GM23338 (cell line): ENCODE measurements around the gene GRM6. TPM values are rescaled to one million over a fixed set of nuclear protein-coding genes. Genes with fewer than 3 reads are reported as not detected.

ENCODE experiments used
- ATAC-seq: fragments of 200-7000 bp; cut with Tn5 transposase; 3 replicates; pipeline ENCODE4 v1.9.1; 2020
- DNase-seq: peaks from one replicate; pipeline ENCODE4 v3.0.0-alpha.2; 2015; ENCODE audit warnings: low spot score
- H2AFZ ChIP-seq: fragments of 200-600 bp; sonication (generic); 2 replicates; pipeline ENCODE4 v1.8.0; 2016; ENCODE audit warnings: antibody characterized with exemption, mild to moderate bottlenecking, moderate library complexity
- H3F3A ChIP-seq: fragments of 200-600 bp; sonication (generic); replicated peaks from 2 replicates; pipeline ENCODE4 v1.8.0; 2017; ENCODE audit warnings: antibody characterized with exemption, mixed run types, low read depth
- H3K27ac ChIP-seq: fragments of 200-600 bp; sonication (generic); 2 replicates; pipeline ENCODE4 v1.6.1; 2016; ENCODE audit warnings: low read depth
- H3K27me3 ChIP-seq: fragments of 200-600 bp; sonication (generic); 2 replicates; pipeline ENCODE4 v1.8.0; 2016; ENCODE audit warnings: mild to moderate bottlenecking, mixed run types, moderate library complexity; ENCODE audit not compliant: insufficient read depth
- H3K36me3 ChIP-seq: fragments of 200-600 bp; sonication (generic); 2 replicates; pipeline ENCODE4 v1.8.0; 2016; ENCODE audit warnings: mild to moderate bottlenecking; ENCODE audit not compliant: insufficient read depth
- H3K4me1 ChIP-seq: fragments of 200-600 bp; sonication (generic); 2 replicates; pipeline ENCODE4 v1.8.0; 2016; ENCODE audit warnings: mild to moderate bottlenecking, moderate library complexity; ENCODE audit not compliant: insufficient read depth
- H3K4me2 ChIP-seq: fragments of 200-600 bp; sonication (generic); 2 replicates; pipeline ENCODE4 v1.7.1; 2017; ENCODE audit warnings: mixed run types
- H3K4me3 ChIP-seq: fragments of 200-600 bp; sonication (generic); 2 replicates; pipeline ENCODE4 v1.6.1; 2016; ENCODE audit warnings: mixed run types
- H3K79me2 ChIP-seq: fragments of 200-600 bp; sonication (generic); replicated peaks from 2 replicates; pipeline ENCODE4 v1.8.0; 2017; ENCODE audit warnings: mild to moderate bottlenecking; ENCODE audit not compliant: insufficient read depth
- H3K9me2 ChIP-seq: fragments of 200-600 bp; sonication (generic); 2 replicates; pipeline ENCODE4 v1.8.0; 2017; ENCODE audit not compliant: insufficient read depth
- H4K20me1 ChIP-seq: fragments of 200-600 bp; sonication (generic); replicated peaks from 2 replicates; pipeline ENCODE4 v1.8.0; 2017; ENCODE audit warnings: mild to moderate bottlenecking; ENCODE audit not compliant: insufficient read depth
- H3K27ac Mint-ChIP-seq: 2 replicates; pipeline ENCODE4 v1.8.0; 2020; ENCODE audit warnings: inconsistent platforms, mild to moderate bottlenecking, moderate library complexity, mixed read lengths
- H3K27me3 Mint-ChIP-seq: 3 replicates; pipeline ENCODE4 v1.8.0; 2022; ENCODE audit warnings: low read depth, mild to moderate bottlenecking, moderate library complexity, mixed read lengths, inconsistent platforms; ENCODE audit not compliant: insufficient read depth, poor library complexity
- H3K36me3 Mint-ChIP-seq: 3 replicates; pipeline ENCODE4 v1.8.0; 2021; ENCODE audit warnings: low read depth, mild to moderate bottlenecking, inconsistent platforms, moderate library complexity, mixed read lengths
- H3K4me1 Mint-ChIP-seq: 3 replicates; pipeline ENCODE4 v1.8.0; 2020; ENCODE audit warnings: mild to moderate bottlenecking, inconsistent platforms, mixed read lengths
- H3K4me3 Mint-ChIP-seq: 3 replicates; pipeline ENCODE4 v1.8.0; 2021; ENCODE audit warnings: moderate library complexity, mild to moderate bottlenecking, inconsistent platforms, mixed read lengths
- H3K9me3 Mint-ChIP-seq: 3 replicates; pipeline ENCODE4 v1.8.0; 2020; ENCODE audit warnings: moderate library complexity, mild to moderate bottlenecking, inconsistent platforms, mixed read lengths
- CREB1 ChIP-seq: fragments of 250-450 bp; sonication (Bioruptor Pico); IDR thresholded peaks from 2 replicates; pipeline ENCODE4 v1.5.0; 2020; ENCODE audit warnings: low read depth, mild to moderate bottlenecking, moderate library complexity
- EZH2 ChIP-seq: fragments of 200-600 bp; sonication (generic); IDR thresholded peaks from one replicate; pipeline ENCODE4 v1.8.0; 2017; ENCODE audit warnings: antibody characterized with exemption, mild to moderate bottlenecking, low read depth; ENCODE audit not compliant: unreplicated experiment
- EZH2phosphoT487 ChIP-seq: fragments of 200-600 bp; sonication (generic); IDR thresholded peaks from one replicate; pipeline ENCODE4 v1.8.1; 2018; ENCODE audit warnings: antibody characterized with exemption; ENCODE audit not compliant: unreplicated experiment
- JUNB ChIP-seq: IDR thresholded peaks from one replicate; pipeline ENCODE4 v1.6.1; 2016; ENCODE audit warnings: antibody characterized with exemption; ENCODE audit not compliant: unreplicated experiment
- NANOG ChIP-seq: IDR thresholded peaks from 2 replicates; pipeline ENCODE4 v1.6.1; 2016; ENCODE audit warnings: antibody characterized with exemption, borderline replicate concordance
- POLR2AphosphoS5 ChIP-seq: IDR thresholded peaks from 2 replicates; pipeline ENCODE4 v1.6.1; 2016; ENCODE audit warnings: antibody characterized with exemption, low read depth
- STAT1 ChIP-seq: IDR thresholded peaks from one replicate; pipeline ENCODE4 v1.6.1; 2016; ENCODE audit warnings: antibody characterized with exemption; ENCODE audit not compliant: unreplicated experiment
- ZNF114 ChIP-seq: fragments of 250-450 bp; sonication (Bioruptor Pico); IDR thresholded peaks from 2 replicates; pipeline ENCODE4 v1.5.0; 2020; ENCODE audit warnings: mild to moderate bottlenecking, moderate library complexity
- ZNF331 ChIP-seq: fragments of 250-450 bp; sonication (Bioruptor Pico); IDR thresholded peaks from 2 replicates; pipeline ENCODE4 v1.5.0; 2020; ENCODE audit warnings: low read depth, mild to moderate bottlenecking, moderate library complexity
- polyA plus RNA-seq: library from polyadenylated mRNA; unstranded; fragments of >200 nt; fragmentation: Nextera tagmentation; extraction: Ambion mirVana; gene quantifications from 2 replicates; pipeline ENCODE4 v1.2.1, GENCODE V29; 2016
- total RNA-seq: library from RNA; depleted of rRNA; stranded (reverse); fragments of >200 nt; shearing (Covaris generic); gene quantifications from 2 replicates; pipeline ENCODE4 v1.2.3, GENCODE V29; 2014
- TF ChIP-seq, protein P1 (sequence below): IDR thresholded peaks from 2 replicates; pipeline ENCODE4 v1.6.1; 2016; ENCODE audit warnings: antibody characterized with exemption
- TF ChIP-seq, protein P2 (sequence below), 2 experiments: fragments of 200-600 bp in 1 of 2; sonication (generic) in 1 of 2; conservative IDR thresholded peaks; 2 replicates each; pipeline versions ENCODE4 v1.5.1 to v1.6.1; 2016 to 2017; ENCODE audit warnings: antibody characterized with exemption in 2 of 2, low read depth in 2 of 2, mild to moderate bottlenecking in 2 of 2, moderate library complexity in 1 of 2
- TF ChIP-seq, protein P3 (sequence below): IDR thresholded peaks from one replicate; pipeline ENCODE4 v1.6.1; 2018; ENCODE audit warnings: antibody characterized with exemption; ENCODE audit not compliant: unreplicated experiment
- TF ChIP-seq, protein P4 (sequence below): fragments of 250-450 bp; sonication (Bioruptor Pico); IDR thresholded peaks from 2 replicates; pipeline ENCODE4 v1.5.0; 2020; ENCODE audit warnings: mild to moderate bottlenecking, moderate library complexity

The GRM6 gene
- total and polyA plus RNA-seq, 2 experiments from 2014 or later, result 0.19 TPM; not detected in 1

DNA sequence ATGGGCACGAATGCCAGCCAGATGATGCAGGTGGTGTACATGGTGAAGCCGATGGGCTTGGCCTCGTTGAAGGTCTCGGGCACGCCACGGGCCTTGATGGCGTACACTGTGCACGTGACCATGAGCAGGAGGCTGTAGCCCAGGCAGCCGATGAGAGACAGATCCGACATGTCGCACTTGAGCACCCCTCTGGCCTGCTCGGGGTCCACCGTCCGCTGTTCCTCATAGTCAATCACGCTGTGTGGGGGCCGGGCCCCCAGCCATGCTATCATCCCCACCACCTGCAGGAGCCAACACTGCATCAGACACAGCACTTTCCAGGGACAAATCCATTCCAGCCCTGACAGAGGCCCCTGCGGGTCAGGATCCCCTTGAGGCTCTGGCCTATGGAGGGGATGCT, 12.2 kb downstream of the GRM6 start:
- H3K36me3 Mint-ChIP-seq, result peaks cover 48% of the 10 kb centered on the region

More for the DNA sequence above, 12.2 kb downstream of the GRM6 start:
- H3F3A ChIP-seq, result no peaks in the 10 kb centered on the region
- Mint-ChIP-seq H3K27me3 (peaks cover 13% of the 10 kb centered on the region), H3K4me3 (no peak overlapping the region), H3K27ac (no peak overlapping the region), H3K9me3 (peaks cover 95% of the 10 kb centered on the region), H3K4me1 (no peaks in the 10 kb centered on the region)
- H3K4me3 ChIP-seq, result no peak overlapping the region
- no peaks in the 10 kb centered on the region for H3K79me2 ChIP-seq
- TF ChIP-seq CREB1 (CRISPR knock-in tag), result no peak
- TF ChIP-seq ZNF114 (CRISPR knock-in tag), result no peak
- TF ChIP-seq JUNB, result no peak
- TF ChIP-seq POLR2AphosphoS5, result no peak
- TF ChIP-seq, protein P1, sequence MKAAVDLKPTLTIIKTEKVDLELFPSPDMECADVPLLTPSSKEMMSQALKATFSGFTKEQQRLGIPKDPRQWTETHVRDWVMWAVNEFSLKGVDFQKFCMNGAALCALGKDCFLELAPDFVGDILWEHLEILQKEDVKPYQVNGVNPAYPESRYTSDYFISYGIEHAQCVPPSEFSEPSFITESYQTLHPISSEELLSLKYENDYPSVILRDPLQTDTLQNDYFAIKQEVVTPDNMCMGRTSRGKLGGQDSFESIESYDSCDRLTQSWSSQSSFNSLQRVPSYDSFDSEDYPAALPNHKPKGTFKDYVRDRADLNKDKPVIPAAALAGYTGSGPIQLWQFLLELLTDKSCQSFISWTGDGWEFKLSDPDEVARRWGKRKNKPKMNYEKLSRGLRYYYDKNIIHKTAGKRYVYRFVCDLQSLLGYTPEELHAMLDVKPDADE, result no peak
- TF ChIP-seq, protein P2, sequence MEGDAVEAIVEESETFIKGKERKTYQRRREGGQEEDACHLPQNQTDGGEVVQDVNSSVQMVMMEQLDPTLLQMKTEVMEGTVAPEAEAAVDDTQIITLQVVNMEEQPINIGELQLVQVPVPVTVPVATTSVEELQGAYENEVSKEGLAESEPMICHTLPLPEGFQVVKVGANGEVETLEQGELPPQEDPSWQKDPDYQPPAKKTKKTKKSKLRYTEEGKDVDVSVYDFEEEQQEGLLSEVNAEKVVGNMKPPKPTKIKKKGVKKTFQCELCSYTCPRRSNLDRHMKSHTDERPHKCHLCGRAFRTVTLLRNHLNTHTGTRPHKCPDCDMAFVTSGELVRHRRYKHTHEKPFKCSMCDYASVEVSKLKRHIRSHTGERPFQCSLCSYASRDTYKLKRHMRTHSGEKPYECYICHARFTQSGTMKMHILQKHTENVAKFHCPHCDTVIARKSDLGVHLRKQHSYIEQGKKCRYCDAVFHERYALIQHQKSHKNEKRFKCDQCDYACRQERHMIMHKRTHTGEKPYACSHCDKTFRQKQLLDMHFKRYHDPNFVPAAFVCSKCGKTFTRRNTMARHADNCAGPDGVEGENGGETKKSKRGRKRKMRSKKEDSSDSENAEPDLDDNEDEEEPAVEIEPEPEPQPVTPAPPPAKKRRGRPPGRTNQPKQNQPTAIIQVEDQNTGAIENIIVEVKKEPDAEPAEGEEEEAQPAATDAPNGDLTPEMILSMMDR (conservative IDR thresholded peaks at IDR 0.05; ENCODE audit: low read depth in 2 of 2), result no peak
- no peak for TF ChIP-seq NANOG
- no peak for TF ChIP-seq STAT1
- TF ChIP-seq, protein P3, sequence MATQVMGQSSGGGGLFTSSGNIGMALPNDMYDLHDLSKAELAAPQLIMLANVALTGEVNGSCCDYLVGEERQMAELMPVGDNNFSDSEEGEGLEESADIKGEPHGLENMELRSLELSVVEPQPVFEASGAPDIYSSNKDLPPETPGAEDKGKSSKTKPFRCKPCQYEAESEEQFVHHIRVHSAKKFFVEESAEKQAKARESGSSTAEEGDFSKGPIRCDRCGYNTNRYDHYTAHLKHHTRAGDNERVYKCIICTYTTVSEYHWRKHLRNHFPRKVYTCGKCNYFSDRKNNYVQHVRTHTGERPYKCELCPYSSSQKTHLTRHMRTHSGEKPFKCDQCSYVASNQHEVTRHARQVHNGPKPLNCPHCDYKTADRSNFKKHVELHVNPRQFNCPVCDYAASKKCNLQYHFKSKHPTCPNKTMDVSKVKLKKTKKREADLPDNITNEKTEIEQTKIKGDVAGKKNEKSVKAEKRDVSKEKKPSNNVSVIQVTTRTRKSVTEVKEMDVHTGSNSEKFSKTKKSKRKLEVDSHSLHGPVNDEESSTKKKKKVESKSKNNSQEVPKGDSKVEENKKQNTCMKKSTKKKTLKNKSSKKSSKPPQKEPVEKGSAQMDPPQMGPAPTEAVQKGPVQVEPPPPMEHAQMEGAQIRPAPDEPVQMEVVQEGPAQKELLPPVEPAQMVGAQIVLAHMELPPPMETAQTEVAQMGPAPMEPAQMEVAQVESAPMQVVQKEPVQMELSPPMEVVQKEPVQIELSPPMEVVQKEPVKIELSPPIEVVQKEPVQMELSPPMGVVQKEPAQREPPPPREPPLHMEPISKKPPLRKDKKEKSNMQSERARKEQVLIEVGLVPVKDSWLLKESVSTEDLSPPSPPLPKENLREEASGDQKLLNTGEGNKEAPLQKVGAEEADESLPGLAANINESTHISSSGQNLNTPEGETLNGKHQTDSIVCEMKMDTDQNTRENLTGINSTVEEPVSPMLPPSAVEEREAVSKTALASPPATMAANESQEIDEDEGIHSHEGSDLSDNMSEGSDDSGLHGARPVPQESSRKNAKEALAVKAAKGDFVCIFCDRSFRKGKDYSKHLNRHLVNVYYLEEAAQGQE, result no peak
- TF ChIP-seq EZH2, result no peak
- TF ChIP-seq, protein P4, sequence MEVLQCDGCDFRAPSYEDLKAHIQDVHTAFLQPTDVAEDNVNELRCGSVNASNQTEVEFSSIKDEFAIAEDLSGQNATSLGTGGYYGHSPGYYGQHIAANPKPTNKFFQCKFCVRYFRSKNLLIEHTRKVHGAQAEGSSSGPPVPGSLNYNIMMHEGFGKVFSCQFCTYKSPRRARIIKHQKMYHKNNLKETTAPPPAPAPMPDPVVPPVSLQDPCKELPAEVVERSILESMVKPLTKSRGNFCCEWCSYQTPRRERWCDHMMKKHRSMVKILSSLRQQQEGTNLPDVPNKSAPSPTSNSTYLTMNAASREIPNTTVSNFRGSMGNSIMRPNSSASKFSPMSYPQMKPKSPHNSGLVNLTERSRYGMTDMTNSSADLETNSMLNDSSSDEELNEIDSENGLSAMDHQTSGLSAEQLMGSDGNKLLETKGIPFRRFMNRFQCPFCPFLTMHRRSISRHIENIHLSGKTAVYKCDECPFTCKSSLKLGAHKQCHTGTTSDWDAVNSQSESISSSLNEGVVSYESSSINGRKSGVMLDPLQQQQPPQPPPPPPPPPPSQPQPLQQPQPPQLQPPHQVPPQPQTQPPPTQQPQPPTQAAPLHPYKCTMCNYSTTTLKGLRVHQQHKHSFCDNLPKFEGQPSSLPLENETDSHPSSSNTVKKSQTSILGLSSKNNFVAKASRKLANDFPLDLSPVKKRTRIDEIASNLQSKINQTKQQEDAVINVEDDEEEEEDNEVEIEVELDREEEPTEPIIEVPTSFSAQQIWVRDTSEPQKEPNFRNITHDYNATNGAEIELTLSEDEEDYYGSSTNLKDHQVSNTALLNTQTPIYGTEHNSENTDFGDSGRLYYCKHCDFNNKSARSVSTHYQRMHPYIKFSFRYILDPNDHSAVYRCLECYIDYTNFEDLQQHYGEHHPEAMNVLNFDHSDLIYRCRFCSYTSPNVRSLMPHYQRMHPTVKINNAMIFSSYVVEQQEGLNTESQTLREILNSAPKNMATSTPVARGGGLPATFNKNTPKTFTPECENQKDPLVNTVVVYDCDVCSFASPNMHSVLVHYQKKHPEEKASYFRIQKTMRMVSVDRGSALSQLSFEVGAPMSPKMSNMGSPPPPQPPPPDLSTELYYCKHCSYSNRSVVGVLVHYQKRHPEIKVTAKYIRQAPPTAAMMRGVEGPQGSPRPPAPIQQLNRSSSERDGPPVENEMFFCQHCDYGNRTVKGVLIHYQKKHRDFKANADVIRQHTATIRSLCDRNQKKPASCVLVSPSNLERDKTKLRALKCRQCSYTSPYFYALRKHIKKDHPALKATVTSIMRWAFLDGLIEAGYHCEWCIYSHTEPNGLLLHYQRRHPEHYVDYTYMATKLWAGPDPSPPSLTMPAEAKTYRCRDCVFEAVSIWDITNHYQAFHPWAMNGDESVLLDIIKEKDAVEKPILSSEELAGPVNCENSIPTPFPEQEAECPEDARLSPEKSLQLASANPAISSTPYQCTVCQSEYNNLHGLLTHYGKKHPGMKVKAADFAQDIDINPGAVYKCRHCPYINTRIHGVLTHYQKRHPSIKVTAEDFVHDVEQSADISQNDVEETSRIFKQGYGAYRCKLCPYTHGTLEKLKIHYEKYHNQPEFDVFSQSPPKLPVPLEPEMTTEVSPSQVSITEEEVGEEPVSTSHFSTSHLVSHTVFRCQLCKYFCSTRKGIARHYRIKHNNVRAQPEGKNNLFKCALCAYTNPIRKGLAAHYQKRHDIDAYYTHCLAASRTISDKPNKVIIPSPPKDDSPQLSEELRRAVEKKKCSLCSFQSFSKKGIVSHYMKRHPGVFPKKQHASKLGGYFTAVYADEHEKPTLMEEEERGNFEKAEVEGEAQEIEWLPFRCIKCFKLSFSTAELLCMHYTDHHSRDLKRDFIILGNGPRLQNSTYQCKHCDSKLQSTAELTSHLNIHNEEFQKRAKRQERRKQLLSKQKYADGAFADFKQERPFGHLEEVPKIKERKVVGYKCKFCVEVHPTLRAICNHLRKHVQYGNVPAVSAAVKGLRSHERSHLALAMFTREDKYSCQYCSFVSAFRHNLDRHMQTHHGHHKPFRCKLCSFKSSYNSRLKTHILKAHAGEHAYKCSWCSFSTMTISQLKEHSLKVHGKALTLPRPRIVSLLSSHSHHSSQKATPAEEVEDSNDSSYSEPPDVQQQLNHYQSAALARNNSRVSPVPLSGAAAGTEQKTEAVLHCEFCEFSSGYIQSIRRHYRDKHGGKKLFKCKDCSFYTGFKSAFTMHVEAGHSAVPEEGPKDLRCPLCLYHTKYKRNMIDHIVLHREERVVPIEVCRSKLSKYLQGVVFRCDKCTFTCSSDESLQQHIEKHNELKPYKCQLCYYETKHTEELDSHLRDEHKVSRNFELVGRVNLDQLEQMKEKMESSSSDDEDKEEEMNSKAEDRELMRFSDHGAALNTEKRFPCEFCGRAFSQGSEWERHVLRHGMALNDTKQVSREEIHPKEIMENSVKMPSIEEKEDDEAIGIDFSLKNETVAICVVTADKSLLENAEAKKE (CRISPR knock-in tag), result no peak
- TF ChIP-seq EZH2phosphoT487, result no peak
- no peak for TF ChIP-seq ZNF331 (CRISPR knock-in tag)
- no peak overlapping the region for H3K4me2 ChIP-seq
- no peaks in the 10 kb centered on the region for H3K9me2 ChIP-seq
- H3K27ac ChIP-seq, result no peak overlapping the region
- no peak for ATAC-seq
- no peaks in the 10 kb centered on the region for H4K20me1 ChIP-seq
- H3K4me1 ChIP-seq, result no peaks in the 10 kb centered on the region
- no peak overlapping the region for H2AFZ ChIP-seq
- peaks cover 9% of the 10 kb centered on the region for H3K36me3 ChIP-seq
- no peak for DNase-seq
- H3K27me3 ChIP-seq, result no peaks in the 10 kb centered on the region
